Activated CD8-positive, alpha-beta memory T cell treated with anti-CD3 and anti-CD28 coated beads, Interleukin-2, amount 50 U/mL, for 1 hour (primary cell): ENCODE data around the gene FGD1.
"Not testable (repeated sequence)": the region's sequence is repeated elsewhere in the genome, so short reads cannot be mapped to it uniquely, and the experiment has no call there.

Source experiments
- DNase-seq: peaks from one replicate; pipeline ENCODE4 v3.0.0-alpha.2; 2020; ENCODE audit errors: extremely low read depth

The FGD1 gene

DNA sequence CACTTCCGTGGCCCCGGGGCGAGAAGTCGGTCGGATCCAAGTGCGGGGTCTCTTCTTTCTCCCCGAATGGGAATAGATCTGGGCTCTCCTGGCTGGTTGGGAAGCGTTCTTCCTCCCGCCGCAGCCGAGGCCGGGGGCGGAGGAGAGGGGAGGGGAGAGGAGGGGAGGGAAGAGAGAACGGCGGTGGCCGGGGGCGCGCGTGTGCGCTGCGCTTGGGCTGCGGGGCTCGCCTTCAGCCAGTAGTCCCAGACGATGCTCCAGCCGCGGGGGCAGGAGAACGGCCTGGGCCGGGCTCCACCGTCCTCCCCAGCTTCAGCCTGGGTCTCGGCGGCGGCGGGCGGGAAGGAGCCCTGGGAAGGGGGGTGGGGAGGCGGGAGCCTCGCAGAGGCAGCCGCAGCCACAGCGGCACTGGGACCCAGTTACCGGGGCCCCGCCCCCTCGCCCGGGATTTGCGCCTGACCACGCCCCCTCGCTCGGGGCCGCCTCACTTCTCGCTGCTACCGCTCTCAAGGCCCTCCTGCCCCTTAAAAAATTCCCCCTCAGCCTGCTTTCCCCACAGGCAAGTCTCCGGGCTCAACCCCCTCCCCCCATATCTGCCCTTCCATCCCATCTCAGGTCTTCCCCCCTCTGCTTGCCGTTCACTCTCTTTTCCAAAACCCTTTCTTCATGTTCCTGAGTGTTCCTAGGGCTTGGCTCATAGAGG, at the start of gene FGD1:
Gene FGD1, minus strand, starts transcription at position 421 of the 703 bp plus-strand sequence. CDS start 802 bp downstream, outside the sequence.
- DNase-seq = no peak

DNA sequence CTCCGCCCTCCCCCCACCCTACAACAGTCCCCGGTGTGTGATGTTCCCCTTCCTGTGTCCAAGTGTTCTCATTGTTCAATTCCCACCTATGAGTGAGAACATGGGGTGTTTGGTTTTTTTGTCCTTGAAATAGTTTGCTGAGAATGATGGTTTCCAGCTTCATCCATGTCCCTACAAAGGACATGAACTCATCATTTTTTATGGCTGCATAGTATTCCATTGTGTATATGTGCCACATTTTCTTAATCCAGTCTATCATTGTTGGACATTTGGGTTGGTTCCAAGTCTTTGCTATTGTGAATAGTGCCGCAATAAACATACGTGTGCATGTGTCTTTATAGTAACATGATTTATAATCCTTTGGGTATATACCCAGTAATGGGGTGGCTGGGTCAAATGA, 46.2 kb upstream of the FGD1 start:
- not testable (repeated sequence) for DNase-seq

DNA sequence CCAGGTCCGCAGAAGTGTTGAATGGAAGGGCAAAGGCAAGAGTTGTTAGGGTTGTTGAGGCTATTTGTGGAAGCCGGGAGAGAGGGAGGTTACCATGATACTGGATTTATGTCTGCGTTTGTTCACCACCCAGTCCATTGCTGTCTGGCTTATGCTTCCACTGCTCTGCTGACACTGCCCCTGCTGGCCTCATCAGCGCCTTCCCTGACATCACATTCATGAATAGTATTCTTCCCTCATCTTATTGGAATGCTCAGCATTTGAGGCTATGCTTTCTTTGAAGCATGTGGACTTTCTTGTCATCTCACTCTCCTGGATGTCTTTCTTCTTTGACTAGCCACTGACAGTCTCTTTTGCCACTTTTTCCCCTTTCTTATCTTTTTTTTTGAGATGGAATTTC, 44.3 kb upstream of the FGD1 start:
- DNase-seq = no peak

DNA sequence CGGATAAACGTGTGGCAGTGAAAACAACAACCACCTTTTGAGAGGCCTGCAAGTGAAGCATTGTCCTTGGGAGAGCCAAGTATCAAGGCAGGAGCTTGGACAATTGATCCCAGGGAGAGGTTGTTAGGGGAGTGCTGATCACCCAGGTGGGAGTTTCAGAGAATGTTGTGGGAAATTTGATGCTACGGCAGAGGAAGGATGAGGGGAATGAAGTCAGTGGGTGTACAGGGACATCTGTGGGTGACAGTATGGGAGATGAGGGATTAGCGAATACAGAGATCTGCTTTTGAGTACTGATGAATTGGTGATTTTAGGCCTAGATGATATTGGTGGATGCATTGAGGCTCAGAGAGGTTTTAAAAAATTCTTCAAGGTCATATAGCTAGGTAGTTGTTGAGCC, 38.2 kb upstream of the FGD1 start:
- no peak for DNase-seq

DNA sequence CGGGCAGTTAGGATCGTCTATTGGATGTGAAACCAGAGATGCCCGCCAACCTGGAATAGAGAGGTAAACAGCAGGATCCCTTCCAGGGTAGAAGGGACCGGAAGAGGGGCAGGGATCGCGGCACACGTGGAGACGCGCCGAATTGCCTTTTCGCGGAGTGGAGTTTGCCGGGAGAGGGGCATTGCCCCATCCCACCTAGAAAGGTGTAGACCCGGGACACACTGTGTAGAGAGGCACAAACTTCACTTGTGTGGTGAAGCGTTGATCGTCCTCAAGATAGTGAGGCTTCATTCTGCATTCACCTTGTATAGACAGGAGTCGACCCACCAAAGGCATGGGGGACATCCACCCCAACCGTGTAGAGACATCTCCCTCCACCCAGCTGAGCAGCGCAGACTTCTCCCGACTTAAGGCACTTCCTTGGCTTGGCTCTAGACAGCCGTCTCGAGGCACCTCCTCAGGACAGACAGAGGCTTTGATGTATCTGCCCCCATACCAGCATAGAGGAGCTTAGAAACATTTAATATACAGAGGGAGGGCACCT, 34.4 kb upstream of the FGD1 start:
- no peak for DNase-seq

DNA sequence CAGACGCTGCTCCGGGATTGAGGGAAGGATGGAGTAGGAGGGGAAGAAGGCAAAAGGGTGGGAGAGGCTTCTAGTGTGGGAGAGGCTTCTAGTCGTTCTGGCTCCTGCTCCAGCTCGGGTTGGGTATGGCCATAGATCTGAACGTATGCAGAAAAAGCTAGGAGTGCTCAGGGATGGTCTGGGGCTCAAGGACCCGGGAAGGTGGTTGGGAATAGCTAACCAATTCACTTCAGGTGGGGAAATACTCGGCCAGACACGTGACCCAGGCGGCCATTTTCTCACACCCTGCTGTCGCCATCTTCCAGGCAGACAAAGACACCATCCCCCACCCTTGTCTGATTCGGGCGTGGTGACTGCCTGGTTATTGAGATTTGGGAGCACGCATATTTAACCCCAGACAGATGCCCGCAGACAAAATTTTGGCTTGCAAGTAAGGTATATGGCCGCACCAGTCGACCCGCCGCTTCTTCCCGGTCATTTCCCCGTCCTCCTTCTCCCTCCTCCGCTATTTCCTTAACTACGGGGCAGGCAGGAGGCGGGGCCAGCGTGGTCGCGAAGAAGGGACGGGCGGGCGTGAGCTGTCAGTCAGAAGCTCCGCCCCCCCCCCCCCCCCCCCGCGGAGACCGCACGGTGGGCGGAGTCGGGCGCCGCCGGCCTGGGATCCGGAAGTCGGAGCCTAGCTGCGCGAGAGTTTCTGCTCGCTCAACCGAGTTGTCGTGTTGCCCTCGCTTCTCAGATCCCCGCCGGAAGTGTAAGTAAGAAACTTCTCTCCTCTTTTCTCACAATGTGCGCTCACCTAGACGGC, 33.7 kb upstream of the FGD1 start, which contains the start of gene GNL3L:
Gene GNL3L, plus strand, starts transcription at position 668 of the 805 bp plus-strand sequence. CDS start 2,348 bp downstream, outside the sequence.
- DNase-seq = peak; percentile 45

DNA sequence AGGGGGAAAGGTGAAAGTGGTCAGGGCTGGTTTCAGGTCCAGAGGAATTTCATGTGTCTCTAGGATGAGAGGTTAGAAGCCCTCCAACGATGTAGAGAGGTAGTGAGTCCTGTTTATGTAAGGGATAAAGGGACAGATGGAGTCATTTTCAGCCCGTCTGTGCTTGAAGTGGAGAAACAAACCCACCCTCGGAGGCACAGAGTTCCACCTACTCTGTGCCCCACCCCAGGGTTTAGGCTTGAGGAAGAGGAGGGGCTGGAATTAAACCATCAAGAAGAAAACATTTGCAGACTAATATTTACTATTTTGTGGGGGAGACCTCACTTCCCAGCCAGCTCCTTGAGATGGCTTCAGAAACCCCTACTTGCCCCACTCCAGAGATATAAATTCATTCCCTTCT, 33.1 kb upstream of the FGD1 start:
- no peak for DNase-seq

DNA sequence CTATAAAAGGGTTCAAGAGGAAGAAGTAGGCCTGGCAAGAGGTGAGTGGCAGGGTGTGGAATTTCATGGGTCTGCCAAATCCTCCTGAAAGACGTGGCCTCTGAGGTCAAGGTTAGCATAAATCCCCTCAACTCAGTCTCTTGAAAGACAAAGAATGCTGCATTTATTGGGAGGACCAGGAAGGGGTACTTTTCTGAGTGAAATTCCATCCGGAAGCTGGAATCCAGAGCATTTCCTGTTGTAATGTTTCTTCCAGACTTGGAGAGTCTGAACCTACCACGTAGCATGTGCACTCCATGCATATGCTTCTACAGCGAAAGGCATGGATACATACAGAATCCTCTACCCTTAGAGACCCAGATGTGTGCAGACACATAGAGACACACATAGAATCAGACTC, 13.4 kb upstream of the FGD1 start:
- no peak for DNase-seq

DNA sequence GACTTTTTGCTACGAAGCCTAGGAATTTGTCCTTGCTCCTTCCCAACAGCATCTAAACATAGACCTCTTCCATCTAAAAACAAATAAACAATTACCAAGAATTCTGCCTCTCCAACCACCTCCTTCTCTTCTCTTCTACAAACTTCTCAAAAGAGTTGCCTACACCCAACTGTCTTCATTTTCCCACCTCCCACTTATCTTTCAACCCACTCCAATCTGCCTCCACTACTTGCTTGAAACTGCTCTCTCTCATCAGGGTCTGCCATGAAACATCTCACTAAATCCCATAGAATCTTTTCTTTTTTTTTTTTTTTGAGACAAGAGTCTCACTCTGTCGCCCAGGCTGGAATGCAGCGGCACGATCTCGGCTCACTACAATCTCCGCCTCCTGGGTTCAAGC, 902 bp upstream of the FGD1 start:
- DNase-seq = no peak

DNA sequence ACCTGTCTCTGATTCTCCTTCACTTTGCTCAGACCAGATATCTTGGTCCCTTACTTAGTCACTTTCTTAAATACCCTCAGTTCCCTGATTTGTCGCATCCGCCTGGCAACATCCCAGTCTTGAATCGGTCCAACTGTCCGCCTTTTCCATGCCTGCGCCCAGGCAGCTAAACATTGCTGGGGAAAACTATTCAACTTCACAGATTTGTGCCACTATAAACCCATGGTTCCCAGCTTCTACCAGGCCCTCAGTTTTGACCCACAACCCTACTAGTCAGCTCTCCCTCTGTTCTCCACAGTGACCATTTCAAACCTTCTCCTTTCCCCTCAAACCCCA, 451 bp upstream of the FGD1 start:
- no peak for DNase-seq

DNA sequence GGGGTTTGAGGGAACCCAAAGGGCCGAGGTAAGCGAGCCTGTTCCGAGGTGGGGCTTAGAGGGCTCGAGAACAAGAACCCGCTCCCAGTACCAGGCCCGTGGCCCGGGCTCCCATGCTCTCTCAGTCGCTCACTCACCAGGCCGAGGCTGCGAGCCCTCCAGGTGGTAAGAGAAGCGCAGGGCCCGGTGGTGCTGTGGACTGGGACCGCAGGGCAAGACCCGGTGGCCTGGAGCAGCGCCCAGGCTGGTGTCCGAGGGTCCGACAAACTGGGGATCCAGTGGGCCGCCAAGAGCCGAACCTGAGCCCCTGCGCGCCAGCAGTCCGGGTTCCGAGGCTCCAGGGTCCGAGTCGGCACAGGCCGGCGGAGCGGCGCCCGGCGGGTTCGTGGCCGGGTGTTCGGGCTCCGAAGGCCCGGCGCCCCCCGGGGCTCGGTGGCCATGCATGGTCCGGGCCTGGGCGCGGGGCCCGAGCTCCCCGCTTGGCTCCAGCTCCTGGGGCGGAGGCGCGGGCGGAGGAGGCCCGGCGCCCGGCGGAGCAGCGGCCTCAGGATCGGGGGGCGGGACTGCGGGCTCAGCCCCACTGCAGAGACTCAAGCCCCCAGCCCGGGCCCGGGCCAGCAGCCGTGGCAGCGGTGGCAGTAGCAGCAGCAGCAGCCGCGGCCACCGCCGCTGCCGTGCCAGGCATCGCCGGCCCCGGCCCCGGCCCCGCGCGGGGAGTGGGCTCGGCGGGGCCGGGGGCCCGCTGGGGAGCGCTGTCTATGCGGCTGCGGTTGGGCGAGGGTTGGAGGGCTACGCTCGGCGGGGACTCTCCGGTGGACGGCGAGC, 833 bp downstream of the FGD1 start:
- no peak for DNase-seq

DNA sequence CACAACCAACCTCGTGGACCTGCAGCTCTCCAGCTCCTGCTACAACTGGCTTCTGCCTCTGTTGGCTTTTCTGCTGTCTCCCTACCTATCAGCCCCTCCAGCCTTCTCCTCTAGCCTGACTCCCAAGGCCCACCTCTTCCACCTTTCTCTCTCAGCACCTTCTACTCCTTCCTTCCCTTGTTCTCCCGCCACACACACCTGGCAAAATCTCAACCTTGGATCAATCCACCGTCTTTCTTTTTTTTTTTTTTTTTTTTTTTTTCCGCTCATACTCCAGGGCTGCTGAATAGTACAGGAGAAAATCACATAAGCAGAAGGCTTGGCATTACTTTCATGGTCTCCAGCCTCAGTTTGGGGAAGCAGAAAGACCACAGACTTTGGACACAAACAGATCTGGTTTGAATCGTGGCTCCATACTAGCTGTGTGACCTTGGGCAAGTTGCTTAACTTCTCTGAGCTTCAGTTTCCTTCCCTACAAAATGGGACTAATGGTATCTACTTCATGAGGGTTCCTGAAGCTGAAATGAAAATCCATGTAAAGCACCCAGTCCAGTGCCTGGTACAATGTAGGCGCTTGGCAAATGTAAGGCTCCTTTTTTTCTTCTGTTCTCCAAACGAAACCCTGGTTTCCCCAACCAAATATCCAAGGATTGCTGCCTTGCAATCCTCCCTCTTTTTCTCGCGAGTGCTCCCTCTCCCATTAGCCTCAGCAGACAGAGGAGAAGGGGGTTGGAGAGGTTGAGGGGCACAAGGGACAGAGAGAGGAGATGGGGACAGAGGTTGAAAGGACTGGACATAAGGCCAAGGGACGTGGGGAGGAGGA, 1.7 kb downstream of the FGD1 start:
- no peak for DNase-seq

DNA sequence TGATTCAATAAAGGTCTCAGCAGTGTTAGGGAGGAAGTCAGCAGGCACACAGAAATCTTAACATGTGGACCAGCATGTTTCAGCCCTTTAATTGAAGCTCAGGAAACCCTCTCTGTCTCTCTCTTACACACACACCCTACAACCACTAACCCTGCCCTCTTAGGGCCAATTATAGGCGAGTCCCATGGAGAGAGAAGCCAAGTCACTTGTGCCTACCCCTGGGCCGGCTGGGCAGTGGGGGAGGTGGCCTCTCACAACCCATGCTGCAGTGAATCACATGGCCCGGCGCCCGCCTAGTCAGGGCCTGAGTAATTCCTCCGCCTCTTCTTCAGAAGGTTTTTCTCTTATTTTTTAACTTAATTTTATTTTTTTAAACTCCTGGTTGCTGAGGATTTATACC, 3.7 kb downstream of the FGD1 start:
- DNase-seq = no peak

DNA sequence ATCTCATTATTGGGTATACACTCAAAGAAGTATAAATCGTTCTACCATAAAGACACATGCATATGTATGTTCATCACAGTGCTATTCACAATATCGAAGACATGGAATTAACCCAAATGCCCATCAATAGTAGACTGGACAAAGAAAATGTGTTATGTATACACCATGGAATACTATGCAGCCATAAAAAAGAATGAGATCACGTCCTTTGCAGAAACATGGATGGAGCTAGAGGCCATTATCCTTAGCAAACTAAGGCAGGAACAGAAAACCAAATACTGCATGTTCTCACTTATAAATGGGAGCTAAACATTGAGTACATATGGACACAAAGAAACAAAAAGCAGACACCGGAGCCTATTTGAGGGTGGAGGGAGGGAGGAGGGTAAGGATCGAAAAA, 6.2 kb downstream of the FGD1 start:
- not testable (repeated sequence) for DNase-seq

DNA sequence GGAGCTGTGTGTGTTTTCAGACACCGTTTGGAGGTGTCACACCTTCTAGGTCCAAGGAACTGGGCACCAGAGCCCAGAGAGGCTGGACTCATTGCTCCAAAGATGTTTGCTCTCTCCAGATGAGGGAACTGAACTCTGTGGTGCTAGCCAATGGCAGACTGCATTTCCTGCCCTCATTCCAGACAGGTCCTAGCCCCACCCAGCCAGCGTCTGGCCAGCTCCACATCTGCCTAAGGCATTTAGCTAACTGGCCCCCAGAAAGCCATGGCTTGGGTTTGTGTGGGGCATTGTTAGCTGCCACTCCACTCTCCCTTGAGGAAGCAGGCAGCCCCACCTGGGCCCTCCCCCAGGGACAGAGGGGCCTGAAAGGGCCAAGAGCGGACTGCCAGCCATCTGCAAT, 11.4 kb downstream of the FGD1 start:
- DNase-seq = no peak

DNA sequence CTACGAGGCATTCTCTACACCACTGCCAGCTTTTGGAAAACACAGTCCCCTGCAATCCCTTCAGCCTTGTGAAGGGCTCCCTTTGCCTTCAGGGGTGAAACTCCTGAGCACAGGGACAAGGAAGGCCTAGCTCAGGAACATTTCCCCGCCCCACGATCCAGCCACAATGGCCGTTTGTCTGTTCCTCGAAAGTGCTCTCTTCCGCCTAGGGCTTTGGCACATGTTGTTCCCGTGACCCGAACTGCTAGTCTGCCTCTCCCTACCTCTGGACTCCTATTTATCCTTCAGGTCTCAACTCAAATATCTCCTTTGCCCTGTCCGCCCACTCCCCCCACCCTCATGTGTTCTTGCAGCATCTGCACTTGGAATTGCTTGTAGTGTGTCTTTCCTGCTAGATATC, 12.1 kb downstream of the FGD1 start:
- DNase-seq = no peak

DNA sequence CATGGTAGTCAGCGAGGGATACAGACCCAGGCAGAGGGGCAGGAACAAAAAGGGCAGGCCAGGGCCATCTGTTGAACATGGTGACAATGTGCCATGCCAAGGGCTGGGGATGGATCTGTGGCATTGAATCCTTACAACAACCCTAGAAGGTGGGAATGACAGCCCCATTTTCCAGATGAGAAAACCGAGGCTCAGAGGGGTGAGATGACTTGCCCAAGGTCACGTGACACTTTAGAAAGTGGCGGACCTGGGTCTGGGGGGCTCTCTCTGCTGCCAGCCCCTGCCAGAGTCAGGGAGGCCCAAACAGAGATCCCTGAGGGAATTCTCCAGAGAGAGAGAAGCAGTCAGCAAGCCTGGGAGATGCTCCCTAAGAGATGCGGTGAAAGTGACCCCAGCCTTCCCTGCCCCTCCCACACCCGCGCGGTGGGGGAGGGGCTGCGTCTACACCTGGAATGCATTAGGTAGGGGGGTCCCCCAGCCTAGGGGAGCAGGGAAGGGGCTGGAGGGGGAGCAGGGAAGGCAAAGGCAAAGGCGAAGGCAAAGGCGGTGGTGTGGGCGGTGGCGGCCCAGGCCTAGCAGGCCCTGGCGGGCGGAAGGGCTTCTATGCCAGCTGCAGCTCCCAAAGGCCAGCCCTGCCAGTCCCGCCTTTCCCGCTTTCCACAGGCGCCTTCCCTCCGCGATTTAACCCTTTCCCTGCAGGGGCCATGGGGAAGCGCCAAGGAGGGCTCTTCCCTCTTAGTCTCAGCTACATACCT, 13.0 kb downstream of the FGD1 start:
- DNase-seq = no peak

DNA sequence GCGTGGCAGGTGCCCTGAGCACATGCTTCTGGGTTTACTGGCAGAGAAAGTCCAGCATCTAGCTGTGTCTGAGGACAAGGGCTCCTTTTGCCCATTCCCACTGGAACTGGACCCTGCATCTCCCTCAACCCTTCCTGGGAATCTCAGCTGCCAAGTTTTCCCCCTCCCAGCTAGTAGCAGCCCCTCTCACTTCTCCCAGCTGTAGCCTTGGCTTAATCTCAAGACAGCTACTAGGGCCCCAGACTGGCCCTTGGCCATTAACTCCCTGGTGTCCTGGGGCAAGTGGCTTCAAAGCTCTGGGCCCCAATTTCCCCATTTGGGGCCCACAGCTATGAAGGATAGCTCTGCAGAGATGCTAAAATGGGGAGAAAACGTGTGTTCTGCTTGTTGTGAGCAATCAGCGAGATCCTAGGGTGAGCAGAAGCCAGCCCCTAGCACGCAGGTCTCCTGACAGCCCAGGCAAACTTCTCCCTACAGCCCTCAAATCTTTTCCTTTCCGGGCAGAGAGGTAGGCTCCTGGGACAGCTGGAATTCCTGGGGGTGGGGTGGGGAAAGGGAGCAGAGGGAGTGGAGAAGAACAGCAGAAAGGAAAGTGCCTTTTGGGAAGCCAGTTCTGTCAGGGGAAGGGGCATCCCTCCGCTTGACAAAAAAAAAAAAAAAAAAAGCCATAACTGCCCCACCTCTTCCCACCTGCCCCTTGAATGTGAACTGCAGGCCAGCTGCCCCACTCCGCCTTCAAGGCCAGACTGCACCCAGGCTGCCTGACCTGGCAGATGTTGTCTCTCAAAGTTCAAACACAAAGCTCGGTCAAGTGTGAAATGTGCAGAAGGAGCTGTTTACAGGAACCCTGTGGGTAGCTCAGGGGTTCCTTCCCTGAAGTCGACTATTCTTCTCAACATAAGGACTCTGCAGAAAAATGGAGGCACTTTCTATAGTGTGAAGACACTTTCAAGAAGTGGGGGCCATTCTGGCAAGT, 16.6 kb downstream of the FGD1 start:
- no peak for DNase-seq
